Measurements from ENCODE around the gene ZDHHC8. TPM values are rescaled to one million over a fixed set of nuclear protein-coding genes. Genes with fewer than 3 reads are reported as not detected.

ZDHHC8 gene
- total and polyA plus RNA-seq, 2 donors (not counting 3 experiments of a cell fraction or from before 2014, with no cell fraction given) = 49.8 to 131 TPM

GRCh38 chr22:20153945-20154344, 22.3 kb downstream of the ZDHHC8 start:
- no peaks in the 10 kb centered on the region for H3K36me3 ChIP-seq (ENCODE audit: control insufficient read depth in 2 of 2, extremely low read depth in 1 of 2, insufficient read depth in 2 of 2, low read length in 2 of 2)
- no TSS peak for BruUV-seq (replicated peaks)
- H3K79me2 ChIP-seq (ENCODE audit: control insufficient read depth, insufficient read depth, low read length) = no peaks in the 10 kb centered on the region
- H3K27ac ChIP-seq (ENCODE audit: insufficient read depth, low read depth, low read length) = no peak overlapping the region
- dilution Hi-C loops (cut with MboI; ENCODE audit: extremely low pct_ligation_motif_present, low sequenced_read_pairs) (no loop called here), intact Hi-C loops (cut with micrococcal nuclease) (no loop called here)
- H3K27me3 ChIP-seq (ENCODE audit: control insufficient read depth in 2 of 2, insufficient read depth in 2 of 2, low read length in 2 of 2) = no peaks in the 10 kb centered on the region
- peak; percentile 38 for FAIRE-seq
- H3K4me3 ChIP-seq (replicated peaks in 1 of 3; ENCODE audit: insufficient read depth in 1 of 3, low read depth in 1 of 3, low read length in 3 of 3) = no peak overlapping the region
- no peak overlapping the region for H3K4me2 ChIP-seq (ENCODE audit: insufficient read depth, low read length)
- H4K20me1 ChIP-seq (replicated peaks; ENCODE audit: control insufficient read depth, extremely low read depth, insufficient read depth, low read length) = no peaks in the 10 kb centered on the region
- H3K9me3 ChIP-seq (replicated peaks; ENCODE audit: control insufficient read depth, insufficient read depth, low read length) = no peaks in the 10 kb centered on the region
- POLR2A ChIA-PET = no interaction called here
- TF ChIP-seq MAX (IDR thresholded peaks at IDR 0.05; ENCODE audit: insufficient read depth, insufficient read length) = no peak
- TF ChIP-seq CTCF (IDR thresholded peaks at IDR 0.05; ENCODE audit: extremely low read depth in 1 of 2, insufficient read depth in 1 of 2, low read depth in 1 of 2, low read length in 2 of 2) = no peak
- TF ChIP-seq MYC (IDR thresholded peaks at IDR 0.05; ENCODE audit: low read depth, low read length) = no peak
- TF ChIP-seq POLR2A (IDR thresholded peaks at IDR 0.05; ENCODE audit: low read depth, low read length) = no peak
- TF ChIP-seq JUN (IDR thresholded peaks at IDR 0.05; ENCODE audit: borderline replicate concordance, insufficient read depth, insufficient read length, low read depth) = no peak
- TF ChIP-seq GATA2 (IDR thresholded peaks at IDR 0.05; ENCODE audit: insufficient read depth, insufficient read length, low read depth, low read length) = no peak
- no peak for TF ChIP-seq POLR2AphosphoS5 (IDR thresholded peaks at IDR 0.05; ENCODE audit: insufficient read depth, low read depth, low read length)
- no peak for TF ChIP-seq FOS (IDR thresholded peaks at IDR 0.05; ENCODE audit: borderline replicate concordance, insufficient read depth, low read length)
- TF ChIP-seq EZH2 (IDR thresholded peaks at IDR 0.05; ENCODE audit: borderline replicate concordance, low read depth, low read length, severe bottlenecking) = no peak
- H2AFZ ChIP-seq (ENCODE audit: low read depth, low read length) = no peak overlapping the region
- H3K9ac ChIP-seq (replicated peaks; ENCODE audit: extremely low read depth, insufficient read depth, low read length) = no peak overlapping the region
- CTCF ChIA-PET = no interaction called here
- peaks cover 5% of the 10 kb centered on the region for H3K4me1 ChIP-seq (ENCODE audit: control insufficient read depth, extremely low read depth, insufficient read depth, low read length)
- H3K9me1 ChIP-seq (replicated peaks; ENCODE audit: control insufficient read depth, extremely low read depth, insufficient read depth, low read length) = no peaks in the 10 kb centered on the region
- DNase-seq (ENCODE audit: low read depth, low spot score) = no peak
